Activated effector memory CD4-positive, alpha-beta T cell treated with Interleukin-2 at 50 U/mL for 16 hours (primary cell): Measurements from ENCODE around the gene M6PR.

ENCODE experiments used
- DNase-seq: peaks from one replicate; pipeline ENCODE4 v3.0.0-alpha.2; 2020

M6PR gene

DNA sequence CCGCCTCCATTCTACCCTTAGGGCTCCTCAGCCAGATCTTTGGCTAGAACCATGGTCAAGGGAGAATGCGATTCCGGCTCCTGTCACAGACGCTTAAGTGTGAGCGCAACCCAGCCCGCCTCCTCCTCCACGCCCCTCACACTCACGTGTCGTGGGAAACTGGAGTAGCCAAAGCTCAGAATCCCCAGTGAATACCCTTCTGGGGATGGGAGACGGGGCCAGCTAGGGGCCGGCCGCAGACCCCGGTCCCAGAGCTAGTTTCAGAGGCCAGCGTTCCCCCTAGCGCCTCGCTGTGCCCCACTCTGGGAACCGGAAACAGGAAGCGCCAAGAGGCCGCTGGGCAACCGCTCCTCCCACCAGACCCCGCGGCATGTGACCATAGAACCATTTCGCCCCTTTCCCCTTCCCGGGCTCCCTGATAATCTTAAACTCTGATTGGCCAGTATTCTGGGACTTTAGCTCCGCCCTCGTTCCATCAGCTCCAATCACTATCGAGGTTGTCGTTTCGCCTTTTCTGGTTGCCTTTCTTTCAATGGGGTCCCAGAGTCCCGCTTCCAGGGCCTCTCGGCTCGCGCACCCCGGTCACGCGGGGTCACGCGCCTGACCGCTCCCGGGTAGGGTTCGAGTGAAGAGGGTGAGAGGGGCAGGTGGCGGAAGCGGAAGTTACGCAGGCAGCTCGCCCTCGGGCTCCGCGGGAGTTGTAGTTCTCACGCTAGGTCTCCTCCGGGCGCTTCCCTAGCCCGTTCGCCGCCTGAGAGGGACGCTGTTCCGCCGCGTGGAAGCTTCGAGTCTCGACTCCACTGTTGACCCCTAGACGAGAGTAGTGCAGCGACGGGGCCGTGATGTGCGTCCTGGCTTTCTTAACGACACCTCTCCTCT lies at the start of gene M6PR:
TSS of gene M6PR (minus strand) at position 304 of the 879 bp plus-strand sequence. CDS start 3,241 bp downstream, outside the sequence.
- peak; percentile 84 for DNase-seq

GRCh38 chr12:8996682-8997405 lies 47.4 kb upstream of the M6PR start:
- no peak for DNase-seq

DNA sequence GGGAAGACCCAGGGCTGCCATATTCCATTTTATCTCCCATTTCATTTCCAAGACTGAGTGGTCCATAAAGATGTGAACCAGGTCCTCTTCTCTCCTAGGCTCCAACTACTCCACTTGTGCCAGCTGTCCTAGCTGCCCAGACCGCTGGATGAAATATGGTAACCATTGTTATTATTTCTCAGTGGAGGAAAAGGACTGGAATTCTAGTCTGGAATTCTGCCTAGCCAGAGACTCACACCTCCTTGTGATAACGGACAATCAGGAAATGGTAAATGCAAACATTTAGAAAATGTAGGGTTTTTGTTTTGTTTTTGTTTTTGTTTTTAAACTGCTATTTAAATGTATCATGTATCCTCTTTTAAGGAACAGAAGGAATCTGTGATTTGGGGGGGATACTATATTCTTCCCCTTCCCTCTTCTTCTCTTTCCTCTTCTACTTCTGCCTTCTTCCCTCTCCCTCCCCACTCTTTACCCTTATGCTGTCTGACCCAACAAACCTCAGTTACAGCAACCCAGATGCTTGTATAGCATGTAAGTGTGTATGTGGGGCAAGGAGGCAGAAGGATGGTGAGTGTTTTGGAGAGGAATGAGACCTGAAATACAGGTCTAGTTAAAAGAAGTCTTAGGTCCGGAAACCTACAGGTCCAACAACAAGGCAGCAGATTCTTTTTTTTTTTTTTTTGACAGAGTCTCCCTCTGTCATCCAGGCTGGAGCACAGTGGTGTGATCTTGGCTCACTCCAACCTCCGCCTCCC lies 45.8 kb upstream of the M6PR start:
- no peak for DNase-seq

GRCh38 chr12:8993827-8994226 lies 44.4 kb upstream of the M6PR start:
- DNase-seq: no peak

DNA sequence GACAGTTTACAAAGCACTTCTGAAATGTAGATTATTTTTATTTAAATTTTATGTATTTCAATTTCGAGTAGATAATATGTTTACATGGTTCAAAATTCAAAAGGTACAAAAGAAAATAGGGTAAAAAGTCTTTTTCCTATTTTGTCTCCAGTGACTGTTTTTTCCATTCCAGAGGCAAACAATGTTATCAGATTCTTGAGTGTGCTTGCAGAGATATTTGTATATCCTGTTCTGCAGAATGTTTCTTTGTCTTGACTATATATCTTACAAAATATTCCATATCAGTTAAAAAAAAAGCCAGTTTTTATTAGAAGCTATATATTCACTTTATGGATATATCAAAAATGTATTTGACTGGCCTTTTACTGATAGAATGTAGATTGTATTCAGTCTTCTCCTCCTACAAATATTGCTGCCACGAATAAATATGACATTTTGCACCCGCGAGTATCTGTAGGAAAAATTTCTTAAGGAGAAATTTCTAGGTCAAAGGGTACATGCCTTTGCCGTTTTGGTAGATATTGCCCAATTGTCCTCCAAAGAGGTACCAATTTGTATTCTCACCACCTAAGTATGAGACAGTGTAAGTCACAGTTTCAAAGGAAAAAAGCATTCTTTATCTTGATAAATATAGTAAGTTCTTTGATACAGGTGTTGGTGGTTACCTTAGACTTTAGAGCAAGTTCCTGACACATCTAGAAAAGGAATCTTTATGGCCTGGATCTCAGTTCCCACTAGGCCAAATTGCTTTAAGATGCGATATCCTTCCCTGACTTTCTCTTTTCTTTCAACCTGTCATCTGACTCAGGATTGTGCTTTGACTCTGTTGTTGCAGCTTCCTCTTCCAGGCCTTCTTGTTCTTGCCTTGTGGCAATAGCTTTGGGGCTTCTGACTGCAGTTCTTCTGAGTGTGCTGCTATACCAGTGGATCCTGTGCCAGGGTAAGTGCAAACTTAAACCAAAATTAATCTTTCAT lies 42.2 kb upstream of the M6PR start:
- no peak for DNase-seq

DNA sequence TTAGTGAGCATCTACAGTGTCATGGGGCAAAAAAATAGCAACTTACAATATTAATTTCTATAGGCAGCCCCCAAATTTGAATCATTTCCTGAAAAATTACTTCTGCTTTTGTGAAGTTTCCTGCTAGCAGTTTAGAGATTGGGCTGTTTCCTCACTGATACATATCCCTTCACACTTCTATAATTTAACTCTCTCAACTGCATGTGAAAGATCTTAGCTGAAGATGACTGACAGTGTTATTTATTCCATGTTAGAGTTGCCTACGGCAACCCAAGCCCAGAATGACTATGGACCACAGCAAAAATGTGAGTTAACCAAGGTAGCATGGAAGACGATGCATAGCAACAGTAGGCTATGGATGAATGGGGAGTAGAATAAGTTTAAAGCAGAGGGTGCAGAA lies 40.0 kb upstream of the M6PR start, which contains the start of gene KLRG1:
TSS of gene KLRG1 (plus strand) at position 134 of the 400 bp plus-strand sequence. CDS start at position 224, 90 bp downstream.
- no peak for DNase-seq

DNA sequence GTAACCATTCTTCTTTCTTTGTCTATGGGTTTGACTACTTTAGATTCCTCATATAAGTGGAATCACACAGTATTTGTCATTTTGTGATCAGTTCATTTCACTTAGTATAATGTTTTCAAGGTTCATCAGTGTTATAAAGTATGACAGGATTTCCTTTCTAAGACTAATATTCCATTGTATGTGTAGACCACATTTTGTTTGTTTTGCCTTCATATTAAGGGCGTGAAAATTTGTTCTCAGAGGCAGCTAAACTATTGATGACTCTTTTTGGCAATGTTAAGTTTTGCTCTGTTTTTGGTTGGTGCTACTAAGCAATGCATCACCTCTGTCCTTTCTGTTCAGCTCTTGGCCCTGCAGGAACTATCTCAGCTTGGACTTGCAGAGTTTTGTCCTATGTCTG lies 38.2 kb upstream of the M6PR start:
- no peak for DNase-seq

DNA sequence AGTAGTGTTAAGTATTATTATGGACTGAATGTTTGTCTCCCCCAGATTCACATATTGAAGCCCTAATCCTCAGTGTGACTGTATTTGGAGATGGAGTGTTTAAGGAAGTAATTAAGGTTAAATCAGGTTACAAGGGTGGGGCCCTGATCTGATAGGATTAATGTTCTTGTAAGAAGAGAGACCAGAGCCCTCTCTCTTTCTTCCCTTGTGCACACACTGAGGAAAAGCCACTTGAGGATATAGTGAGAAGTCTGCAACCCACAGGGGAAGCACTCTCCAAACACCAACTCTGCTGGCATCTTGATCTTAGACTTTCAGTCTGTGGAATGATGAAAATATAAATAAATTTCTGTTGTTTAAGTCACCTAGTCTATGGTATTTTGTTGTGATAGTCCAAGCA lies 37.7 kb upstream of the M6PR start:
- no peak for DNase-seq

DNA sequence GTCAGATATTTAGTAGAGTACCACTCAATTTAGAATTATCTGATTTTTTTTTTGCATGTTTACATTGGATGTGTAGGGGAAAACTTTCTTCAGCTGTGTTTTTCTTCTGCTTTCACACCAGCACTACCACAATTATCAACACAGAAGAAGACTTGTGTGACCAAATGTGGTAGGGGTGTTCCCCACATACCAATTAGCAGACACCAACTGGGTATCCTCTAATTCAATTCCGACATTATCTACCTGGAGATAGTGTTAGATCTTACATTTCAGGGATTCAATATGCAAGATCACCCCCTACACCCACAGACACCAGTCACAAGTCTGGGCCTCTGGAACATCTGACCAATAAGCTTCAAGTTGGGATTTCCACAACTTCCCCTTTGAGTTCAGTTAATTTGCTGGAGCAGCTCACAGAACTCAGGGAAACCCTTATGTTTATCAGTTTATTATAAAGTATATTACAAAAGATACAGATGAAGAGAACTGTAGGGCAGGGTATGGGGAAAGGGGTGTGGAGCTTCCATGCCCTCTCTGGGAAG lies 35.8 kb upstream of the M6PR start:
- no peak for DNase-seq

GRCh38 chr12:8980137-8980536 lies 30.7 kb upstream of the M6PR start:
- DNase-seq: no peak

GRCh38 chr12:8970432-8970831 lies 21.0 kb upstream of the M6PR start:
- DNase-seq: no peak

GRCh38 chr12:8969861-8970411 lies 20.5 kb upstream of the M6PR start:
- DNase-seq: no peak

GRCh38 chr12:8968761-8969160 lies 19.3 kb upstream of the M6PR start:
- no peak for DNase-seq

DNA sequence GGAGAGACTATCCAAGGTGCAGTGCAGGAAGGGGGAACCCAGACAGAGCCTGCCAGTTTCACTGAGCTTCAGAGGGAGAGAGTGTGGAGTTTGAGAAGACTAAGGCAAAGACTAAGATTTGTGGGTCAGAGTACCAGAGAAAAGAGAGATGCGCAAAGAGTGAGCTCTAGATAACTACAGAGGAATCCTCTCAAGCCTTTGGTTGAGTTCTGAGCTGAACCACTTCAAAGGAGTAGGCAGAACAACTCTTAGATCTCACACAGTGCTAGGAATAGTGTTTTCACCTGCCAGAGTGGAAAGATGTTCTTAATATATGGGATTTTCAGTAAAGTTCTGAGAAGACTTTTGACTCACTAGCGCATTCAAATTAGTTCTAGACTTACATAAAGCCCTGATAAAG lies 10.7 kb upstream of the M6PR start:
- DNase-seq: no peak

DNA sequence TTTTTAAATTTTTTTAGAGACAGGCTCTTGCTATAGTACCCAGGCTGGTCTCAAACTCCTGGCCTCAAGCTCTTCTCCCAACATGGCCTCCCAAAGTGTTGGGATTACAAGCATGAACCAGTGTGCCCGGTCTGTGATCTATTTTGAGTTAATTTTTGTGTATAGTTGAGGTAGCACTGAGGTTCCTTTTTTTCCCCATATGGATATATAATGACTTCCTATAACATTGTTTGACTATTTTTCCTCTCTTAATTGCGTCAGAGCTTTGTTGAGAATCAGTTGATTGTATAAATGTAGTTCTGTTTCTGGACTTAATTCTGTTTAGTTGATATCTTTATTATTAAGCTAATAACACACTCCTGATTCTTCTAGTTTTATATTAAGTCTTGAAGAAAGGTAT lies 8.6 kb upstream of the M6PR start:
- DNase-seq: no peak

- DNase-seq: no peak
These were observed 8.1 kb upstream of the M6PR start for GRCh38 chr12:8957561-8957960.

GRCh38 chr12:8956772-8957171 lies 7.3 kb upstream of the M6PR start:
- DNase-seq: no peak

DNA sequence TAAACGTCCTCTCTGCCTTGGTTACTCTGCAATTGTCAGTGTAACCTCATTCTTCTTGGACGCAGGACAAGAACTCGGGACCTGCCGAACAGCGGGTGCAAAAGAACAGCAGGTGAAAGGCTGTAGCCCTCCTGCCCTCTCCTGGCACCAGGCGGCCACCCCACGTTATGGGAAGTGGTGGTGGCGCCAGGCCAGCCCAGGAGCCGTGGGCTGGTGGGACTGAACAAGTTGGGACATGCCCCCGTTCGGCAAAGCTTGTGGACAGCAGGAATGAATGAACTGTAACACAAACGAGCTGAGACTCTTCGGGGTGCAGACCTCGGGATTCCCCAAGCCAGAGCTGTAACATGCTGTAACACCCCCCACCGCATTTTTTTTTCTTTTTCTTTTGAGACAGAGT lies 6.6 kb upstream of the M6PR start:
- DNase-seq: no peak

GRCh38 chr12:8953773-8954402 lies 4.4 kb upstream of the M6PR start:
- DNase-seq: peak; percentile 54

GRCh38 chr12:8951744-8952143 lies 2.3 kb upstream of the M6PR start:
- DNase-seq: peak; percentile 9
